ENCODE data around the gene GNG12. TPM values are rescaled to one million over a fixed set of nuclear protein-coding genes. Genes with fewer than 3 reads are reported as not detected.

The GNG12 gene
- total RNA-seq, 1 donor = 455 TPM

GRCh38 chr1:67682659-67683197, 150.5 kb downstream of the GNG12 start:
- peak overlapping the region; percentile 13 for H3K4me3 ChIP-seq (ENCODE audit: low read depth, low read length)
- peak; percentile 96 for DNase-seq (ENCODE audit: low read depth)
- TF ChIP-seq CTCF (IDR thresholded peaks at IDR 0.05; ENCODE audit: insufficient read depth, low read length) = no peak

GRCh38 chr1:67680486-67680885, 152.8 kb downstream of the GNG12 start:
- H3K4me3 ChIP-seq (ENCODE audit: low read depth, low read length) = no peak overlapping the region
- DNase-seq (ENCODE audit: low read depth) = no peak
- TF ChIP-seq CTCF (IDR thresholded peaks at IDR 0.05; ENCODE audit: insufficient read depth, low read length) = no peak

- no peak overlapping the region for H3K4me3 ChIP-seq (ENCODE audit: low read depth, low read length)
- no peak for TF ChIP-seq CTCF (IDR thresholded peaks at IDR 0.05; ENCODE audit: insufficient read depth, low read length)
- peak; percentile 34 for DNase-seq (ENCODE audit: low read depth)
These were observed 153.6 kb downstream of the GNG12 start for GRCh38 chr1:67679691-67680090.

GRCh38 chr1:67677930-67678329, 155.3 kb downstream of the GNG12 start:
- no peak overlapping the region for H3K4me3 ChIP-seq (ENCODE audit: low read depth, low read length)
- DNase-seq (ENCODE audit: low read depth) = peak; percentile 68
- no peak for TF ChIP-seq CTCF (IDR thresholded peaks at IDR 0.05; ENCODE audit: insufficient read depth, low read length)

GRCh38 chr1:67677408-67677807, 155.9 kb downstream of the GNG12 start:
- no peak overlapping the region for H3K4me3 ChIP-seq (ENCODE audit: low read depth, low read length)
- TF ChIP-seq CTCF (IDR thresholded peaks at IDR 0.05; ENCODE audit: insufficient read depth, low read length) = no peak

GRCh38 chr1:67676946-67677345, 156.3 kb downstream of the GNG12 start:
- no peak for TF ChIP-seq CTCF (IDR thresholded peaks at IDR 0.05; ENCODE audit: insufficient read depth, low read length)
- no peak for DNase-seq (ENCODE audit: low read depth)
- H3K4me3 ChIP-seq (ENCODE audit: low read depth, low read length) = no peak overlapping the region

More at GRCh38 chr1:67677408-67677807, 155.9 kb downstream of the GNG12 start:
- no peak for DNase-seq (ENCODE audit: low read depth)

GRCh38 chr1:67676287-67676686, 157.0 kb downstream of the GNG12 start:
- H3K4me3 ChIP-seq (ENCODE audit: low read depth, low read length) = no peak overlapping the region
- DNase-seq (ENCODE audit: low read depth) = no peak
- TF ChIP-seq CTCF (IDR thresholded peaks at IDR 0.05; ENCODE audit: insufficient read depth, low read length) = no peak

Measured in fibroblast of the aortic adventitia (primary cell).